SKM-1 (cell line): ENCODE data around the gene BCAR1.
"Not testable (repeated sequence)": the region's sequence is repeated elsewhere in the genome, so short reads cannot be mapped to it uniquely, and the experiment has no call there.

ENCODE experiments used
- DNase-seq: peaks from one replicate; lab custom pipeline; 2025; ENCODE audit not compliant: unreplicated experiment; lab: John Stamatoyannopoulos, UW

BCAR1 gene

GRCh38 chr16:75256696-75257343 lies 5.4 kb upstream of the BCAR1 start:
- no peak for DNase-seq

GRCh38 chr16:75256059-75256571 lies 4.7 kb upstream of the BCAR1 start:
- no peak for DNase-seq

GRCh38 chr16:75254359-75254837 lies 3.0 kb upstream of the BCAR1 start:
- no peak for DNase-seq

GRCh38 chr16:75252946-75253911 lies 1.8 kb upstream of the BCAR1 start:
- DNase-seq: no peak

- no peak for DNase-seq
Measured at GRCh38 chr16:75252049-75252864, 833 bp upstream of the BCAR1 start.

- no peak for DNase-seq
Measured at GRCh38 chr16:75250809-75251279, 580 bp downstream of the BCAR1 start.

- no peak for DNase-seq
Measured at GRCh38 chr16:75250089-75250808, 1.2 kb downstream of the BCAR1 start.

GRCh38 chr16:75249441-75249840 lies 2.0 kb downstream of the BCAR1 start:
- DNase-seq: no peak

- DNase-seq: no peak
Measured at GRCh38 chr16:75248536-75249380, 2.7 kb downstream of the BCAR1 start.

GRCh38 chr16:75248142-75248535 lies 3.3 kb downstream of the BCAR1 start:
- DNase-seq: no peak

- no peak for DNase-seq
Measured at GRCh38 chr16:75247249-75247648, 4.2 kb downstream of the BCAR1 start.

- DNase-seq: no peak
Measured at GRCh38 chr16:75246504-75247205, 4.8 kb downstream of the BCAR1 start.

- no peak for DNase-seq
Measured at GRCh38 chr16:75244844-75245758, 6.3 kb downstream of the BCAR1 start.

- no peak for DNase-seq
Measured at GRCh38 chr16:75244225-75244809, 7.1 kb downstream of the BCAR1 start.

GRCh38 chr16:75243667-75244224 lies 7.7 kb downstream of the BCAR1 start:
- DNase-seq: no peak

GRCh38 chr16:75242436-75243078 lies 8.9 kb downstream of the BCAR1 start:
- not testable (repeated sequence) for DNase-seq
